ENCODE measurements around the gene SHF.

Gene SHF

DNA sequence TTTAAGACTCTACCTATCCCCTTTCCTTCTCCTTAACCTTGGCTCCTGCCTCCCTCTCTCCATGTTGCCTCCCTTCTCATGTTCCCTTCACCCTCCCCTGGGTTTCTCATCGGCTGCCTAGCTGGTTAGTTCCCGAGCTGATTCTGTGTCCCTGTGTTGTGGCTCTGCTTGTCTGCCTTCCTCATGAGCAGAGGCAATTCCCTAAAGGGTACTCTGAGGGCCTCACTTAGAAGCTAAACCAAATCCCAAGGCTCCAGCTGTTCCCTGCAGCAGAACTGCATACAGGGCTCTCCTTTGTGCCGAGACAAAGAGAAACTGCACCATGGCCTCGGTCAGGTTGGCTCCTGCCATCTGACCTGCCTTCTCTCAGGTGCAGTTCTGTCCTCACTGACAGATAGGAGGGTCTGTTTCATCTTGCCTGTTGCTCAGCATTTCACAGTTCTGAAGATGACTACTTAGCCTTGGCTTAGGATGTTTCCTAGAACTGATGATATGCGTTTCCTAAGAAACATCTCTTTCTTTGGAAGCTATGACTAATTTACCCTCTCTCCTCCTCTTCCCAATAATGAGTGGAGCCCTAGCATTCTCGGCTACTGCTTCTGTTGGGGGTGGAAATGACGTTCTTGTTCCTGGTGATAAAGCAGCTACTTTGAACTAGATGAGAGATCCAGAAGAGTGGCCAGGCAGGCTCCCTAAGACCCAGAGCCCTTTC, 30.9 kb downstream of the SHF start:
- Histone ChIP-seq H3K27me3 (ENCODE audit: low read depth, low read length) (no peaks in the 10 kb centered on the region), H2AFZ (ENCODE audit: low read depth, low read length) (no peak overlapping the region), H3K9ac (ENCODE audit: low read length) (no peak overlapping the region), H3K4me1 (ENCODE audit: low read length) (no peaks in the 10 kb centered on the region), H4K20me1 (ENCODE audit: insufficient read depth, low read length) (no peaks in the 10 kb centered on the region), H3K36me3 (replicated peaks; ENCODE audit: low read depth, low read length) (no peaks in the 10 kb centered on the region), H3K9me3 (ENCODE audit: insufficient read depth, low read length) (no peaks in the 10 kb centered on the region), H3K79me2 (ENCODE audit: low read length) (no peaks in the 10 kb centered on the region), H3K27ac (ENCODE audit: low read length) (no peak overlapping the region), H3K4me2 (ENCODE audit: low read length) (no peak overlapping the region), H3K4me3 (ENCODE audit: low read length) (no peak overlapping the region)
- TF ChIP-seq CTCF (IDR thresholded peaks at IDR 0.05; ENCODE audit: low read depth, low read length) = no peak
- no peak for TF ChIP-seq EZH2phosphoT487 (IDR thresholded peaks at IDR 0.05; ENCODE audit: low read depth)

GRCh38 chr15:45155739-45156138, 32.0 kb downstream of the SHF start:
- Histone ChIP-seq H4K20me1 (ENCODE audit: insufficient read depth, low read length) (no peaks in the 10 kb centered on the region), H3K36me3 (replicated peaks; ENCODE audit: low read depth, low read length) (no peaks in the 10 kb centered on the region), H3K27ac (ENCODE audit: low read length) (no peak overlapping the region), H3K4me3 (ENCODE audit: low read length) (no peak overlapping the region), H3K9ac (ENCODE audit: low read length) (no peak overlapping the region), H2AFZ (ENCODE audit: low read depth, low read length) (no peak overlapping the region), H3K9me3 (ENCODE audit: insufficient read depth, low read length) (no peaks in the 10 kb centered on the region), H3K79me2 (ENCODE audit: low read length) (no peaks in the 10 kb centered on the region), H3K4me2 (ENCODE audit: low read length) (no peak overlapping the region), H3K27me3 (ENCODE audit: low read depth, low read length) (no peaks in the 10 kb centered on the region), H3K4me1 (ENCODE audit: low read length) (no peaks in the 10 kb centered on the region)
- no peak for TF ChIP-seq EZH2phosphoT487 (IDR thresholded peaks at IDR 0.05; ENCODE audit: low read depth)
- TF ChIP-seq CTCF (IDR thresholded peaks at IDR 0.05; ENCODE audit: low read depth, low read length) = no peak

GRCh38 chr15:45151998-45152828, 35.6 kb downstream of the SHF start:
- no peaks in the 10 kb centered on the region for H3K36me3 ChIP-seq (replicated peaks; ENCODE audit: low read depth, low read length)
- no peak overlapping the region for H3K4me3 ChIP-seq (ENCODE audit: low read length)
- H3K79me2 ChIP-seq (ENCODE audit: low read length) = no peaks in the 10 kb centered on the region
- no peak overlapping the region for H2AFZ ChIP-seq (ENCODE audit: low read depth, low read length)
- no peaks in the 10 kb centered on the region for H3K9me3 ChIP-seq (ENCODE audit: insufficient read depth, low read length)
- no peak overlapping the region for H3K9ac ChIP-seq (ENCODE audit: low read length)
- no peak overlapping the region for H3K27ac ChIP-seq (ENCODE audit: low read length)
- H3K4me2 ChIP-seq (ENCODE audit: low read length) = no peak overlapping the region
- no peak for TF ChIP-seq EZH2phosphoT487 (IDR thresholded peaks at IDR 0.05; ENCODE audit: low read depth)
- TF ChIP-seq CTCF (IDR thresholded peaks at IDR 0.05; ENCODE audit: low read depth, low read length) = no peak
- no peaks in the 10 kb centered on the region for H4K20me1 ChIP-seq (ENCODE audit: insufficient read depth, low read length)
- H3K27me3 ChIP-seq (ENCODE audit: low read depth, low read length) = no peaks in the 10 kb centered on the region
- H3K4me1 ChIP-seq (ENCODE audit: low read length) = no peaks in the 10 kb centered on the region

- Histone ChIP-seq H2AFZ (ENCODE audit: low read depth, low read length) (no peak overlapping the region), H4K20me1 (ENCODE audit: insufficient read depth, low read length) (no peaks in the 10 kb centered on the region), H3K4me2 (ENCODE audit: low read length) (no peak overlapping the region), H3K4me1 (ENCODE audit: low read length) (no peaks in the 10 kb centered on the region), H3K36me3 (replicated peaks; ENCODE audit: low read depth, low read length) (no peaks in the 10 kb centered on the region), H3K27me3 (ENCODE audit: low read depth, low read length) (no peaks in the 10 kb centered on the region), H3K9me3 (ENCODE audit: insufficient read depth, low read length) (no peaks in the 10 kb centered on the region), H3K9ac (ENCODE audit: low read length) (no peak overlapping the region), H3K4me3 (ENCODE audit: low read length) (no peak overlapping the region), H3K79me2 (ENCODE audit: low read length) (no peaks in the 10 kb centered on the region), H3K27ac (ENCODE audit: low read length) (no peak overlapping the region)
- TF ChIP-seq CTCF (IDR thresholded peaks at IDR 0.05; ENCODE audit: low read depth, low read length) = no peak
- no peak for TF ChIP-seq EZH2phosphoT487 (IDR thresholded peaks at IDR 0.05; ENCODE audit: low read depth)
These were observed 36.8 kb downstream of the SHF start for GRCh38 chr15:45150997-45151396.
